CD4-positive, CD25-positive, alpha-beta regulatory T cell (primary cell): ENCODE measurements around the gene BAIAP2. TPM values are rescaled to one million over a fixed set of nuclear protein-coding genes. Genes with fewer than 3 reads are reported as not detected.

Source experiments
- ATAC-seq, 2 donors: fragments of 150-1000 bp; cut with Tn5 transposase; one replicate each; pipeline ENCODE4 v1.10.0; 2021; ENCODE audit warnings: low read depth in 2 of 2, moderate number of reproducible peaks in 2 of 2, moderate library complexity in 1 of 2
- DNase-seq, 3 donors: peaks; one replicate each; pipeline versions ENCODE4 v3.0.0 to v3.0.0-alpha.2; 2012 to 2022; ENCODE audit warnings: mixed read lengths in 1 of 3
- H3K27ac ChIP-seq: one replicate; pipeline ENCODE4 v1.7.0; 2013; ENCODE audit warnings: mild to moderate bottlenecking, low read length; ENCODE audit not compliant: insufficient read depth, poor library complexity, severe bottlenecking
- H3K27me3 ChIP-seq: one replicate; pipeline ENCODE4 v1.7.0; 2013; ENCODE audit warnings: low read length; ENCODE audit not compliant: control insufficient read depth, insufficient read depth
- H3K36me3 ChIP-seq: one replicate; pipeline ENCODE4 v1.7.0; 2013; ENCODE audit warnings: mild to moderate bottlenecking, low read length, moderate library complexity; ENCODE audit not compliant: control insufficient read depth, insufficient read depth
- H3K4me1 ChIP-seq: 2 replicates; pipeline ENCODE4 v1.7.0; 2013; ENCODE audit warnings: mild to moderate bottlenecking, low read length; ENCODE audit not compliant: insufficient read depth, control insufficient read depth, poor library complexity, severe bottlenecking
- H3K4me3 ChIP-seq: one replicate; pipeline ENCODE4 v1.7.0; 2013; ENCODE audit warnings: low read depth, mild to moderate bottlenecking, low read length, moderate library complexity
- H3K9me3 ChIP-seq, 2 experiments: 1 replicate in 1 of 2; 2 replicates in 1 of 2; pipeline ENCODE4 v1.7.0; 2013; ENCODE audit warnings: low read length in 2 of 2, mild to moderate bottlenecking in 1 of 2, moderate library complexity in 1 of 2; ENCODE audit not compliant: control insufficient read depth in 2 of 2
- H3K27ac Mint-ChIP-seq, 3 donors: one replicate each; pipeline ENCODE4 v1.8.0; 2020 to 2022; ENCODE audit warnings: mild to moderate bottlenecking in 3 of 3, mixed read lengths in 3 of 3, moderate library complexity in 2 of 3
- H3K27me3 Mint-ChIP-seq: one replicate; pipeline ENCODE4 v1.8.0; 2022; ENCODE audit warnings: mild to moderate bottlenecking, mixed read lengths
- H3K36me3 Mint-ChIP-seq: one replicate; pipeline ENCODE4 v1.8.0; 2020; ENCODE audit warnings: mixed read lengths
- H3K4me1 Mint-ChIP-seq, 4 donors: one replicate each; pipeline ENCODE4 v1.8.0; 2020 to 2022; ENCODE audit warnings: mixed read lengths in 4 of 4, mild to moderate bottlenecking in 1 of 4
- H3K4me3 Mint-ChIP-seq, 4 donors: one replicate each; pipeline ENCODE4 v1.8.0; 2020 to 2022; ENCODE audit warnings: mild to moderate bottlenecking in 4 of 4, mixed read lengths in 4 of 4, moderate library complexity in 3 of 4
- H3K9me3 Mint-ChIP-seq, 7 donors: one replicate each; pipeline ENCODE4 v1.8.0; 2020 to 2022; ENCODE audit warnings: mixed read lengths in 7 of 7, mild to moderate bottlenecking in 3 of 7, moderate library complexity in 2 of 7
- polyA plus RNA-seq, 4 donors: library from polyadenylated mRNA; unstranded; fragments of 300-500 nt; fragmentation: Illumina TruSeq; gene quantifications; one replicate each; pipeline ENCODE4 v1.2.3, GENCODE V29; 2021
- total RNA-seq: library from RNA; stranded (reverse); gene quantifications from one replicate; pipeline ENCODE4 v1.2.3, GENCODE V29; 2022

Gene BAIAP2
- total and polyA plus RNA-seq, 5 donors from 2014 or later = 1.5 to 6.8 (median 1.7) TPM

DNA sequence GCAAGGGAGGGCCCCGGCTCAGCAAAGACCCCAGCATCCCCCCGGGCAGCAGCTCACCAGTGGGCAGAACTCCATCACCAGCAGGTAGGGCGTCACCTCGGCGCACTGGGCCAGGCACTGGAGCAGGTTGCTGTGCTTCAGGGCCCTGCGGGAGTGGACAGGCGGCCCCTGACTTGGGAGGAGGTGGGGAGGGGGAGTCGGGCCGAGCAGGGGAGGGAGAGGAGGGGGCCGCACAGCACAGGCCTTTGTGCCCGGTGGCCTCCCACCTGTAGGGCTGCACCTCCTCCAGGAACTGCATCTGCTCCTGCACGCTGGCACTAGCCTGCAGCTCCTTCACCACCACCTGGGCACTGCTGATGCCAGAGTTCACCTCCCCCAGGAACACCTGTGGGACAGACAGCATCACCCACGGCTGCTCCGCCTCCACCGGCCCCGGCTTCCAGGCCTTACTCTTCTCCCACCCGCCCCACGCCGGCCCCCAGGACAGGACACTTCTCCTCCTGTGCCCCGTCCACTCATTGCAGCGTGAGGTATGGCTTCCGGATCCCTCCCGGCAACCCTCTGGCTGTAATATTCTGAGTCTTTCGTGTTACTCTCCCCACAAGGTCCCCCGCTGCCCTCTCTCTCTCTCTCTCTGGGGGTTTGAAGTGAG, 92.7 kb downstream of the BAIAP2 start:
- Mint-ChIP-seq H3K27me3 (no peaks in the 10 kb centered on the region), H3K36me3 (no peaks in the 10 kb centered on the region), H3K9me3 (peaks cover 0 to 1% (median 0%) of the 10 kb centered on the region in 7 donors), H3K27ac (no peak overlapping the region), H3K4me1 (no peaks in the 10 kb centered on the region), H3K4me3 (no peak overlapping the region)
- DNase-seq = no peak
- no peaks in the 10 kb centered on the region for H3K36me3 ChIP-seq
- no peak overlapping the region for H3K4me3 ChIP-seq
- ATAC-seq = no peak
- H3K27me3 ChIP-seq = no peaks in the 10 kb centered on the region
- H3K27ac ChIP-seq = no peak overlapping the region
- H3K9me3 ChIP-seq = no peaks in the 10 kb centered on the region
- H3K4me1 ChIP-seq = no peaks in the 10 kb centered on the region

DNA sequence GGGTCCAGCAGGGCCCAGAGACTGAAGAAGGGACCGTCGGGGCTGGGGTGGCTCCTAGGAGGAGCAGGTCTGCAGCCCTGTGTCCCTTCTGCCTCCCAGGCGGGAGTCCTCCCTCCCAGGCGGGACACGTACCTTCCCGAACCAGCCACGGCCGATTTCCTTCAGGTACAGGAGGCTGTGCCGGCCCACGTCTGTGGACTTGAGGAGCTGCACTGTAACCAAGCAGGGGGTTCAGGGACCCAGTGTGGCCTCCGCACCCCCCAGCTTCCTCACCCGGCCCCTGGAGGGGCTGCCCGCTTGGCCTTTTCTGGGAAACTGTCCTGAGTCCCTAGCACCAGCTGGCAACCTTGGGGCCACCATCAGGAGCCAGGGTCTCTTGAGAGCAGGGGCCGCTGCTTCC, 93.4 kb downstream of the BAIAP2 start:
- no peak overlapping the region for H3K4me3 Mint-ChIP-seq
- Histone ChIP-seq H3K36me3 (no peaks in the 10 kb centered on the region), H3K4me1 (no peaks in the 10 kb centered on the region), H3K27me3 (no peaks in the 10 kb centered on the region), H3K9me3 (no peaks in the 10 kb centered on the region), H3K27ac (no peak overlapping the region), H3K4me3 (no peak overlapping the region)
- no peaks in the 10 kb centered on the region for H3K36me3 Mint-ChIP-seq
- H3K9me3 Mint-ChIP-seq = no peaks in the 10 kb centered on the region
- H3K27ac Mint-ChIP-seq = no peak overlapping the region
- ATAC-seq = no peak
- DNase-seq = no peak
- H3K4me1 Mint-ChIP-seq = no peaks in the 10 kb centered on the region
- H3K27me3 Mint-ChIP-seq = no peaks in the 10 kb centered on the region

GRCh38 chr17:81128774-81129173, 93.8 kb downstream of the BAIAP2 start:
- Mint-ChIP-seq H3K4me3 (no peak overlapping the region), H3K9me3 (no peaks in the 10 kb centered on the region), H3K36me3 (no peaks in the 10 kb centered on the region), H3K27ac (no peak overlapping the region), H3K4me1 (no peaks in the 10 kb centered on the region), H3K27me3 (no peaks in the 10 kb centered on the region)
- DNase-seq = no peak
- no peak for ATAC-seq
- H3K4me1 ChIP-seq = no peaks in the 10 kb centered on the region
- H3K36me3 ChIP-seq = no peaks in the 10 kb centered on the region
- H3K27me3 ChIP-seq = no peaks in the 10 kb centered on the region
- H3K27ac ChIP-seq = no peak overlapping the region
- no peaks in the 10 kb centered on the region for H3K9me3 ChIP-seq
- H3K4me3 ChIP-seq = no peak overlapping the region

- H3K4me3 Mint-ChIP-seq = no peak overlapping the region
- no peaks in the 10 kb centered on the region for H3K9me3 ChIP-seq
- H3K27me3 ChIP-seq = no peaks in the 10 kb centered on the region
- H3K4me1 ChIP-seq = no peaks in the 10 kb centered on the region
- H3K9me3 Mint-ChIP-seq = no peaks in the 10 kb centered on the region
- no peak overlapping the region for H3K27ac ChIP-seq
- H3K36me3 Mint-ChIP-seq = no peaks in the 10 kb centered on the region
- DNase-seq = no peak
- no peak overlapping the region for H3K4me3 ChIP-seq
- H3K4me1 Mint-ChIP-seq = no peaks in the 10 kb centered on the region
- H3K27me3 Mint-ChIP-seq = no peaks in the 10 kb centered on the region
- no peaks in the 10 kb centered on the region for H3K36me3 ChIP-seq
- ATAC-seq = no peak
- no peak overlapping the region for H3K27ac Mint-ChIP-seq
Measured at GRCh38 chr17:81129289-81129688, 94.3 kb downstream of the BAIAP2 start.

DNA sequence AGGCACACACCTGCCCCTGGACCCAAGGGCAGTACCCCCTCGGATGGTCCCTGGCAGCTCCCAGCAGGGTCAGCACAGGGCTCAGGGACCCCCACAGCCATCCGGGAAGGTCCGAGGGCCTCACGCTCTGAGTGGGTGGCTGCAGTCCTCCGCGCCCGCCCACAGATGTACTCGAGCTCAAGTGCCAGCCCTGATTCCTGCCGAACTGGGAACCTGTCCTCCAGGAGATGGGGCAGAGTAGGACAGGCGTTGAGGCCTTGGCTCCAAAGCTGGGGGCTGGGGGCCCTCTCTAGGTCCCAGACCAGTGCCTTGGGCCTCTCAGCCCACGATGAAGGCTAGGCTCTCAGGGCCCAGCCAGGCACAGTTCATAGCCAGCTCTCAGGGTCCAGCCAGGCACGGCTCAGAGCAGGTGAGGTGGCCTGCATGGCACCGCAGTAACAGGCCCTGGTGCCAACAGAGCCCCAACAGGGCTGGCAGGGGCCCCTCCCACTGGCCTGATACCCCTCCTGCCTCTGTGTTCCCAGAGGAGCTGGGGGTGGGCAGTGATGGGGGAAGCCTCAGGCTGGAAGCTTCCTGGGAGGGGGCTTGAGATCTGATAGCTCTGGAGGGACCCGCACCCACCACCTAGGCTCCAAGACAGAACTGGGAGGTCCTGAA, 94.9 kb downstream of the BAIAP2 start:
- Mint-ChIP-seq H3K27ac (no peak overlapping the region), H3K4me1 (no peaks in the 10 kb centered on the region), H3K27me3 (no peaks in the 10 kb centered on the region), H3K36me3 (no peaks in the 10 kb centered on the region), H3K9me3 (no peaks in the 10 kb centered on the region), H3K4me3 (no peak overlapping the region)
- DNase-seq = no peak
- no peak overlapping the region for H3K4me3 ChIP-seq
- no peaks in the 10 kb centered on the region for H3K9me3 ChIP-seq
- no peaks in the 10 kb centered on the region for H3K27me3 ChIP-seq
- no peaks in the 10 kb centered on the region for H3K4me1 ChIP-seq
- no peak overlapping the region for H3K27ac ChIP-seq
- no peaks in the 10 kb centered on the region for H3K36me3 ChIP-seq
- no peak for ATAC-seq

GRCh38 chr17:81130385-81131361, 95.7 kb downstream of the BAIAP2 start:
- Histone ChIP-seq H3K27ac (no peak overlapping the region), H3K4me3 (no peak overlapping the region), H3K4me1 (no peaks in the 10 kb centered on the region), H3K27me3 (no peaks in the 10 kb centered on the region), H3K36me3 (no peaks in the 10 kb centered on the region), H3K9me3 (no peaks in the 10 kb centered on the region)
- ATAC-seq (no peak), DNase-seq (no peak)
- H3K27ac Mint-ChIP-seq = no peak overlapping the region
- no peaks in the 10 kb centered on the region for H3K27me3 Mint-ChIP-seq
- no peaks in the 10 kb centered on the region for H3K36me3 Mint-ChIP-seq
- no peaks in the 10 kb centered on the region for H3K4me1 Mint-ChIP-seq
- no peaks in the 10 kb centered on the region for H3K9me3 Mint-ChIP-seq
- H3K4me3 Mint-ChIP-seq = no peak overlapping the region

- Mint-ChIP-seq H3K9me3 (no peaks in the 10 kb centered on the region), H3K27me3 (no peaks in the 10 kb centered on the region), H3K4me1 (no peaks in the 10 kb centered on the region), H3K4me3 (no peak overlapping the region), H3K27ac (no peak overlapping the region), H3K36me3 (no peaks in the 10 kb centered on the region)
- H3K36me3 ChIP-seq = no peaks in the 10 kb centered on the region
- no peaks in the 10 kb centered on the region for H3K27me3 ChIP-seq
- H3K4me1 ChIP-seq = no peaks in the 10 kb centered on the region
- no peak overlapping the region for H3K4me3 ChIP-seq
- no peaks in the 10 kb centered on the region for H3K9me3 ChIP-seq
- no peak for ATAC-seq
- H3K27ac ChIP-seq = no peak overlapping the region
- DNase-seq = no peak
Measured at GRCh38 chr17:81131486-81132196, 96.7 kb downstream of the BAIAP2 start.
